ENCODE data around the gene SUSD1. TPM values are rescaled to one million over a fixed set of nuclear protein-coding genes. Genes with fewer than 3 reads are reported as not detected.
A peak's percentile ranks its signal among the peaks of the same experiment; 100 is the strongest.

SUSD1 gene
- total RNA-seq, 1 experiment from 2014 or later, result 15.3 TPM

GRCh38 chr9:112012026-112012902 lies 162.8 kb downstream of the SUSD1 start:
- POLR2A ChIA-PET, result no interaction called here
- Histone ChIP-seq H3K36me3 (ENCODE audit: control insufficient read depth, insufficient read depth, low read length) (no peaks in the 10 kb centered on the region), H3K27ac (ENCODE audit: low read length) (peak overlapping the region; percentile 99), H3K27me3 (ENCODE audit: control insufficient read depth, insufficient read depth, low read length) (no peaks in the 10 kb centered on the region), H3K9me3 (ENCODE audit: control insufficient read depth, insufficient read depth, low read depth, low read length) (no peaks in the 10 kb centered on the region; the same call in 1 of the 2 replicates), H3K4me3 (ENCODE audit: low read depth in 2 of 2, low read length in 2 of 2) (peak overlapping the region in 1 of 2 experiments; percentile 14; a peak in 1 of 4 replicates), H3K4me1 (ENCODE audit: control insufficient read depth, insufficient read depth, low read length) (peaks cover 26% of the 10 kb centered on the region)
- intact Hi-C loops (cut with micrococcal nuclease; ENCODE audit: unreplicated experiment), result no loop called here
- ATAC-seq, result peak; percentile 98
- TF ChIP-seq CTCF (IDR thresholded peaks at IDR 0.05), result no peak
- no peak; the same call in 1 of the 2 replicates for TF ChIP-seq POLR2AphosphoS5 (IDR thresholded peaks at IDR 0.05; ENCODE audit: low read depth, low read length)
- TF ChIP-seq, protein P1, sequence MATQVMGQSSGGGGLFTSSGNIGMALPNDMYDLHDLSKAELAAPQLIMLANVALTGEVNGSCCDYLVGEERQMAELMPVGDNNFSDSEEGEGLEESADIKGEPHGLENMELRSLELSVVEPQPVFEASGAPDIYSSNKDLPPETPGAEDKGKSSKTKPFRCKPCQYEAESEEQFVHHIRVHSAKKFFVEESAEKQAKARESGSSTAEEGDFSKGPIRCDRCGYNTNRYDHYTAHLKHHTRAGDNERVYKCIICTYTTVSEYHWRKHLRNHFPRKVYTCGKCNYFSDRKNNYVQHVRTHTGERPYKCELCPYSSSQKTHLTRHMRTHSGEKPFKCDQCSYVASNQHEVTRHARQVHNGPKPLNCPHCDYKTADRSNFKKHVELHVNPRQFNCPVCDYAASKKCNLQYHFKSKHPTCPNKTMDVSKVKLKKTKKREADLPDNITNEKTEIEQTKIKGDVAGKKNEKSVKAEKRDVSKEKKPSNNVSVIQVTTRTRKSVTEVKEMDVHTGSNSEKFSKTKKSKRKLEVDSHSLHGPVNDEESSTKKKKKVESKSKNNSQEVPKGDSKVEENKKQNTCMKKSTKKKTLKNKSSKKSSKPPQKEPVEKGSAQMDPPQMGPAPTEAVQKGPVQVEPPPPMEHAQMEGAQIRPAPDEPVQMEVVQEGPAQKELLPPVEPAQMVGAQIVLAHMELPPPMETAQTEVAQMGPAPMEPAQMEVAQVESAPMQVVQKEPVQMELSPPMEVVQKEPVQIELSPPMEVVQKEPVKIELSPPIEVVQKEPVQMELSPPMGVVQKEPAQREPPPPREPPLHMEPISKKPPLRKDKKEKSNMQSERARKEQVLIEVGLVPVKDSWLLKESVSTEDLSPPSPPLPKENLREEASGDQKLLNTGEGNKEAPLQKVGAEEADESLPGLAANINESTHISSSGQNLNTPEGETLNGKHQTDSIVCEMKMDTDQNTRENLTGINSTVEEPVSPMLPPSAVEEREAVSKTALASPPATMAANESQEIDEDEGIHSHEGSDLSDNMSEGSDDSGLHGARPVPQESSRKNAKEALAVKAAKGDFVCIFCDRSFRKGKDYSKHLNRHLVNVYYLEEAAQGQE (IDR thresholded peaks at IDR 0.05; ENCODE audit: insufficient read depth in 1 of 2, low read depth in 2 of 2, low read length in 1 of 2), result no peak
- no peak for TF ChIP-seq SIN3A (IDR thresholded peaks at IDR 0.05; ENCODE audit: borderline replicate concordance, insufficient read depth, low read depth, low read length)
- TF ChIP-seq TCF7L2 (IDR thresholded peaks at IDR 0.05; ENCODE audit: low read depth, low read length), result peak; percentile 77
- DNase-seq (ENCODE audit: low read depth, low spot score), result peak; percentile 91
- in situ Hi-C loops (cut with HindIII; ENCODE audit: low pct_unique_long_range_greater_than_20kb, low sequenced_read_pairs), result no loop called here
- BruUV-seq (replicated peaks), result no TSS peak
- CTCF ChIA-PET, result interaction anchor here (0.7 kb wide), 1 partner anchor 23 kb away, joined by 5 read pairs; no protein-coding TSS in a partner anchor

DNA sequence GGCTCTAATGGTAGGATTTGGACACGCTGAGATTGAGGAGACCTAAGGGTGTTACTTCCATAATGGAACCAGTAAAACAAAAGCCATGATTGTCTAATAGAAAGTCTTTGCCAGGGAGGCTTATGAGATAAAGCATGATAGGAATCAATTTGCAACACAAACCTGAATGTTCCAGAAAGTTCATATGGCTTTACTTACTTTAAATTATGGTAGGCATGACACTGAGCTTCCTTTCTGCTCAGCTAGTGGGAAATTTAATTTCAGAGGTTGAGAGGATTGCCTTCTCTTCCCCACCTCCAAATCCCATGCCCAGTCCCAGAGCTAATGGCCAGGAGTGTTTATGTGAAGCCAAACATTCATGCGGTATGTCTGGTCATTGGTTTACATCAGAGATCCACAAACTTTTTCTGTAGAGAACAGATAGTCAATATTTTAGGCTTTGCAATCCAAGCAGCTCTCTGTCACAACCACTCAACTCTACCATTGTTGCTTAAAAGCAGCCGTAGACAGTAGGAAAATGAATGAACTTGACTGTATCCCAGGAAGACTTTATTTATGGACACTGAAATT lies 164.0 kb downstream of the SUSD1 start:
- in situ Hi-C loops (cut with HindIII; ENCODE audit: low pct_unique_long_range_greater_than_20kb, low sequenced_read_pairs) (no loop called here), intact Hi-C loops (cut with micrococcal nuclease; ENCODE audit: unreplicated experiment) (no loop called here)
- no TSS peak for BruUV-seq (replicated peaks)
- ATAC-seq, result no peak
- TF ChIP-seq CTCF (IDR thresholded peaks at IDR 0.05) (no peak), SIN3A (IDR thresholded peaks at IDR 0.05; ENCODE audit: borderline replicate concordance, insufficient read depth, low read depth, low read length) (no peak), POLR2AphosphoS5 (IDR thresholded peaks at IDR 0.05; ENCODE audit: low read depth, low read length) (no peak), TCF7L2 (IDR thresholded peaks at IDR 0.05; ENCODE audit: low read depth, low read length) (no peak)
- TF ChIP-seq, protein P1 (IDR thresholded peaks at IDR 0.05; ENCODE audit: insufficient read depth in 1 of 2, low read depth in 2 of 2, low read length in 1 of 2), result no peak
- Histone ChIP-seq H3K27me3 (ENCODE audit: control insufficient read depth, insufficient read depth, low read length) (no peaks in the 10 kb centered on the region), H3K4me3 (ENCODE audit: low read depth in 2 of 2, low read length in 2 of 2) (no peak overlapping the region), H3K9me3 (ENCODE audit: control insufficient read depth, insufficient read depth, low read depth, low read length) (no peaks in the 10 kb centered on the region; the same call in 1 of the 2 replicates), H3K4me1 (ENCODE audit: control insufficient read depth, insufficient read depth, low read length) (peaks cover 24% of the 10 kb centered on the region), H3K27ac (ENCODE audit: low read length) (peak overlapping the region; percentile 99), H3K36me3 (ENCODE audit: control insufficient read depth, insufficient read depth, low read length) (no peaks in the 10 kb centered on the region)
- DNase-seq (ENCODE audit: low read depth, low spot score), result no peak
- ChIA-PET POLR2A (interaction anchor here (0.7 kb wide), 1 partner anchor 42 kb away, joined by 4 read pairs; no protein-coding TSS in a partner anchor), CTCF (no interaction called here)
